ENCODE measurements around the gene TNXB. TPM values are rescaled to one million over a fixed set of nuclear protein-coding genes. Genes with fewer than 3 reads are reported as not detected.
"Not testable (repeated sequence)": the region's sequence is repeated elsewhere in the genome, so short reads cannot be mapped to it uniquely, and the experiment has no call there.

TNXB gene
- total RNA-seq, 1 experiment from 2014 or later: 3.6 TPM

- Histone ChIP-seq H3K4me3 (no peak overlapping the region), H3K27me3 (no peaks in the 10 kb centered on the region), H3K36me3 (no peaks in the 10 kb centered on the region), H3K9me3 (no peaks in the 10 kb centered on the region)
- DNase-seq: no peak
Observed at GRCh38 chr6:32083812-32084768, 25.0 kb downstream of the TNXB start.

DNA sequence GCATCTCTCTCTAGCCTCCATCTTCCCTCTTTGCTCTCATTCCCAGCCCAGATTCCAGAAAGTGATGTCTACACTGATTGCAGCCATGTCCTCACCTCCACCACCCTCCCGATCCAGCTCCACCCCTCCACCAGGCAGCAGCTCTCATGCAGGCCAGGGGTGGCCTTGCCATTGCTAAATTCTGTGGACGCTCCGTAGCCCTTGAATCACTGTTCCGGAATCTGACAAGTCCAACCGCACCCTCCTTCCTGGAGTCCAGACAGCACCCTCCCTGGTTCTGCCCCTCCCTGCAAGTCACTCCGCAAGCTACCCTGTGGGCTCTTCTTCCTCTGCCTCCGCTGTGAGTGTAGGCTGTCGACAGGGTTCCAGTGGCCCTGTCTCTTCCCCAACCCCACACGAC lies 26.2 kb downstream of the TNXB start:
- Histone ChIP-seq H3K4me3 (no peak overlapping the region), H3K9me3 (no peaks in the 10 kb centered on the region), H3K27me3 (no peaks in the 10 kb centered on the region), H3K36me3 (no peaks in the 10 kb centered on the region)
- peak; percentile 78 for DNase-seq

DNA sequence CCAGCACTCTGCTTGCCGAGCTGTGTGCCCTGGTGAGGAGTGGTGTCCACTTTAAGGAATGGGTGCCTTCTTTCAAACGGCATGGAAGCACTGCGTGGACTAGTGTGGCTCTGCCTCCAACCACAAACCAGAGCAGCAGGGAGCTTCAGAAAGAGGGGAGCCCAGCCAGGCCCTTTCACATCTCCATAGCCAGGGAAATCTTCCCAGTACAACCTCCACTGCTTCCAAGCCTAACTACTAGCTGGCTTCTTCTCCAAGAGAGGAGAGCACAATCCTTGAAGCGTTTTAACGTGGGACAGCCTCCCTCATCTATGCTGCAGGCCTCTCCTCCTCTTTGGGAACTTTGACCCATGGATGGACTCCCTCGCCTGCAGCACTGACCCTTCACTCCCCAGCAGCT lies 26.7 kb downstream of the TNXB start:
- no peaks in the 10 kb centered on the region for H3K27me3 ChIP-seq
- no peak overlapping the region for H3K4me3 ChIP-seq
- H3K36me3 ChIP-seq: no peaks in the 10 kb centered on the region
- no peak for DNase-seq
- no peaks in the 10 kb centered on the region for H3K9me3 ChIP-seq

- peak; percentile 93 for DNase-seq
- no peaks in the 10 kb centered on the region for H3K9me3 ChIP-seq
- H3K36me3 ChIP-seq: no peaks in the 10 kb centered on the region
- H3K4me3 ChIP-seq: no peak overlapping the region
- H3K27me3 ChIP-seq: no peaks in the 10 kb centered on the region
Observed at GRCh38 chr6:32081168-32081990, 27.8 kb downstream of the TNXB start.

DNA sequence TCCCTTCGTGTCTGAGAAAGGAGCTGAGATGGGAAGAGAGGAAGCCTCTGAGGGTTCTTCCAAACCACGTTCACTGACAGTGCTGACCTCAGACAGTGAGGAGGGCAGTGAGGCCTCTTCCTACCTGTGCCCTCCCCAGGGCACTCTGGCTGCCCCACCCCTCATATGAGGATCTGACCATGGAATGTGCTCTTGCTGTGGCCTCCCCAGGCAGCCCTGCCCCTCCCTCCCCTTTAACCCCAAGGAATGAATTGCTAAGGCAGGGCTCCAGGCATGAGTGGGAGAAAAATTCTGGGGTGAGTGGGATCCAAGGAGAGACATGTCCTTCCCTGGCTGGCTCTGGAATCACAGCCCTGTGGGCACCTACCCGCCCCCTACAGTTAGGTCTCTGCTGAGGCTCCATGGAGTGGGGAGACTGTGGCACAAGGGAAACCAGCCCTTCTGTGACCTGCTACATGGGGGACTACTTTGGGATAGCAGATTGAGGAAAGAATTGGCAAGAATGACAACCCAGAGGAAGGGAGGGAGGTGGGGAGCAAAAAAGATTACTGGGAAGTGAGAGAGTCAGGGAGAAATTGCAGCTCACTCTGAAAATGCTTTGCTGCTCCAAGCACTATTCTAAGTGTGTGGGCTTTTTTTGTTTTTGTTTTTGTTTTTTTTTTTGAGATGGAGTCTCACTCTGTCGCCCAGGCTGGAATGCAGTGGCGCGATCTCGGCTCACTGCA lies 29.4 kb downstream of the TNXB start:
- no peak overlapping the region for H3K4me3 ChIP-seq
- H3K9me3 ChIP-seq: no peaks in the 10 kb centered on the region
- DNase-seq: peak; percentile 23
- no peaks in the 10 kb centered on the region for H3K36me3 ChIP-seq
- H3K27me3 ChIP-seq: no peaks in the 10 kb centered on the region

DNA sequence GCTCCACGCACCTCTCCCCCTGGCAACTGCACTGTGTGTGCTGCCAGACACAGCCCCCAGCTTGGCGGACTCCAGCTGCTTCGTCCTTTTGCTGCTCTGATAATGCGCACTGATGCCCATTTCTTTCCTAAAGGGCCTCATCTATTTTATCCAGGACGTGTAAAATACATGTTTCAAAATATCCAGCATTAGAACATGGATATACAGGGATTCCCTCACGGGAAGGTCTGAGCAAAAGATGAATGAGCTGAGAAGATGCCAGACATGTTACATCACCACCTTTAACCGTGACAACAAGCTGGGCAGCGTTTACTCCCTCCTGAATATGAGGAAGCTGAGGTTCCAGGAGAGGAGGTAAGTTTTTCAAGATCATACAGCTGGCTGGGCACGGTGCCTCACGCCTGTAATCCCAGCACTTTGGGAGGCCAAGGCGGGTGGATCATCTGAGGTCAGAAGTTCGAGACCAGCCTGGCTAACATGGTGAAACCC lies 32.8 kb downstream of the TNXB start:
- Histone ChIP-seq H3K9me3 (no peaks in the 10 kb centered on the region), H3K27me3 (no peaks in the 10 kb centered on the region), H3K4me3 (no peak overlapping the region), H3K36me3 (no peaks in the 10 kb centered on the region)
- peak; percentile 81 for DNase-seq

- DNase-seq: no peak
- Histone ChIP-seq H3K27me3 (no peaks in the 10 kb centered on the region), H3K4me3 (no peak overlapping the region), H3K36me3 (no peaks in the 10 kb centered on the region), H3K9me3 (no peaks in the 10 kb centered on the region)
Observed at GRCh38 chr6:32075781-32076180, 33.4 kb downstream of the TNXB start.

DNA sequence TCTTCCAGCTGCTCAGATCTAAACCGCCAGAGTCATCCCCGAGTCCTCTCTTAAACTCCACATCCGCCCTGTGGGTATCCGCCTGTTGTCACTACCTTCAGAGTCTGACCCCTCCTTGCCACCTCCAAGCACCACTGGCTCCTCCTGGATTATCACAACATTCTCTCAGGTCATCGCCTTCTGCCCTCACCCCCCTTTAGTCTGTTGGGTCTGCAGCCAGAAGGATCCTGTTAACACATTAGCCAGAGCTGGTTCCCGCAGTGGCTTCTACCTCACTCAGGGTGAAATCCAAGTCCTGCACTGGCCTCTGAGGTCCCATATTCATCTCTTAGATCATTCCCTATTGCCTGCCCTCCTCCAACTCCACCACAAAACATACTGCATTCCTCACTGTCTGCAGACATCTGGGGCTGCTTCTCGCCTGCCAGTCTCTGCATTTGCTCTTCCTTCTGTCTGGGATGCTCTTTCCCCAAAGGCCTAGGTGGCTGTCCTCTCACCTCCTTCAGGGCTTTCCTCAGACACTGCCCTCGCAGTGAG lies 34.1 kb downstream of the TNXB start:
- Histone ChIP-seq H3K4me3 (no peak overlapping the region), H3K36me3 (no peaks in the 10 kb centered on the region), H3K27me3 (no peaks in the 10 kb centered on the region), H3K9me3 (no peaks in the 10 kb centered on the region)
- no peak for DNase-seq

DNA sequence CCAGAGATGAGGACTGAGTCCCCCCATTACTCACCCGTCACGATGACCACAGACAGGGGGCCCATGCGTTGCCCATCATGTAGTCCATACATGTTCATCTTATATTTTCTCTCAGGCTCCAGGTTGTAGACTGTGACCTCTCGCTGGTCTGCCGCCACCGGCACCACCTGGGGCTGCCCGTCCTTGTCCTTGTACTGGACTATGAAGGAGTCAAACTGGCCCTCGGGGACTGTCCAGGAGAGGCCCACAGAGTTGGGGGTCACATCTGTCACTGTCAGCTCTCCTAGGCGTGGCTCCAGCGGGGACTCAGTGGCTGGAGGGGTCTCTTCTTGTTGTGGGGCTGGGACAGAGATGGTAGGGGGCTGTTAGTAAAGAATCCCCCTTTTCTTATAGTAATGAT lies 35.5 kb downstream of the TNXB start:
- H3K4me3 ChIP-seq: no peak overlapping the region
- no peaks in the 10 kb centered on the region for H3K27me3 ChIP-seq
- H3K36me3 ChIP-seq: no peaks in the 10 kb centered on the region
- no peaks in the 10 kb centered on the region for H3K9me3 ChIP-seq
- no peak for DNase-seq

DNA sequence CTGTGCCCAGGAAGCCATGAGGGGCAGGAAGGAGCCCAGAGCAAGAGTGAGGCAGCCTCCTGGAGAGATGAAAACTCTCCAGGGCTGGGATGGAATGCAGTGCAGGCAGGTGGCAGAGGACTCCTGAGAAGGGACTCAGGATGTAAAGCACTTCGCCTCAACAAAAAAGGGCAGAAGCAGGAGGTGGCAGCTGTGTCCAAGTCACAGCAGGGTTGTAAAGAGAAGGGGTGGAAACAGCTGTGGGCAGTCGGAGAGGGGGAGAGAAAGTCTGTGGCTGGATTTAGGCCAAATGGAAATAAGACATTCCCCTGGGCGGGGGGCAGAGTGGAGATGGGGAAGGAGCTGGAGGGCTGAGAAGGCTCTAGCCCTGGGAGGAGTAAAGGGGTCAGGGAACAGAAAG lies 36.0 kb downstream of the TNXB start:
- H3K4me3 ChIP-seq: no peak overlapping the region
- H3K36me3 ChIP-seq: no peaks in the 10 kb centered on the region
- no peaks in the 10 kb centered on the region for H3K9me3 ChIP-seq
- no peaks in the 10 kb centered on the region for H3K27me3 ChIP-seq
- no peak for DNase-seq

GRCh38 chr6:32070814-32071543 lies 38.2 kb downstream of the TNXB start:
- Histone ChIP-seq H3K36me3 (no peaks in the 10 kb centered on the region), H3K27me3 (no peaks in the 10 kb centered on the region), H3K4me3 (no peak overlapping the region), H3K9me3 (no peaks in the 10 kb centered on the region)
- no peak for DNase-seq

DNA sequence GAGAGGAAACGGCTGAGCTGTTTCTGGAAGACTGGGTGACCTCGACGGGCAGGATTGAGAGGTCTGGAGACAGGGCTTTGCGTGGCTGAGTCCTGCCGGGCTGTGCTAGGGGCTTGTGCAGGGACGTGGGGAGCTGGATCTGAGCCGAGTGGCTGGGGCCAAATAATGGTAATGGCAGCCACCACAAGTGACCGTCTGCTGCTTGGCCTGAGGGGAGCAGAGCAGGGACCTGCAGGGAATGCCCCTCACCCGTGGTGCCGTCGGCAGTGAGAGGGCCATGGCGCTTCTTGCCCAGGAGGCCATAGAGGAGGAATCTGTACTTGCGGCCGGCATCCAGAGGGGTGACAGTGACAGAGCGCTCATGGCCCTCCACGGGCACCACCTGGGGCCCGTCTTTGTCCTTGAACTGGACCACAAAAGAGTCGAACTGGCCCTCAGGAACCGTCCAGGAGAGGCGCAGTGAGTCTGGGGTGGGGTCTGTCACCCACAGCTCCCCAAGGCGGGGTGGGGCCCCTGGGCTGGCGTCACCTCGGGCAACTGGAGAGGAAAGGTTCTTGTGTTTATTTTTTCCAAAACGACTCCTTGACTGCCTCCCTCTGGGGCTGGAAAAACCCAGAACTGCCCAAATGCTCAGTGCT lies 39.1 kb downstream of the TNXB start:
- no peak for DNase-seq
- Histone ChIP-seq H3K36me3 (no peaks in the 10 kb centered on the region), H3K4me3 (no peak overlapping the region), H3K27me3 (no peaks in the 10 kb centered on the region), H3K9me3 (no peaks in the 10 kb centered on the region)

GRCh38 chr6:32069460-32069859 lies 39.7 kb downstream of the TNXB start:
- Histone ChIP-seq H3K4me3 (no peak overlapping the region), H3K36me3 (no peaks in the 10 kb centered on the region), H3K27me3 (no peaks in the 10 kb centered on the region), H3K9me3 (no peaks in the 10 kb centered on the region)
- DNase-seq: no peak

DNA sequence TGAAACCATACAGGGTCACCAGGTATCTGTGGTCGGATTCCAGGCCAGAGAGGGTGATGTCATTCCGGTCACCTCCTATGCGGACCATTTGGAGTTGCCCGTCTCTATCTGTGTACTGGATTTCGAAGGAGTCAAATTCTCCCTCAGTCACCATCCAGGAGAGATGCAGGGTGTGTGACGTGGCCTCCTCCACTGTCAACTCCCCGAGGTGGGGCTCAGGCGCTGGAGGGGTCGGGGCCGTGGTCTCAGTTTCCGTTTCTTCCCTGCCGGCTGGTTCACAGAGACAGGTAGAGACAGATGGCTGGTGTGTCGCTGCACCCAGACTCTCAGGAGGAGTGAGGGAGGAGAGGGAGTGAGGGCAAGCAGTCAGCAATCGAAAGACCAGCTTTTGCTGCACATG lies 40.3 kb downstream of the TNXB start:
- DNase-seq: no peak
- no peaks in the 10 kb centered on the region for H3K27me3 ChIP-seq

GRCh38 chr6:32068315-32068714 lies 40.8 kb downstream of the TNXB start:
- H3K36me3 ChIP-seq, H3K27me3 ChIP-seq, DNase-seq, H3K4me3 ChIP-seq, H3K9me3 ChIP-seq: not testable (repeated sequence)

More for the DNA sequence above, 40.3 kb downstream of the TNXB start:
- no peak overlapping the region for H3K4me3 ChIP-seq
- no peaks in the 10 kb centered on the region for H3K9me3 ChIP-seq
- no peaks in the 10 kb centered on the region for H3K36me3 ChIP-seq

DNA sequence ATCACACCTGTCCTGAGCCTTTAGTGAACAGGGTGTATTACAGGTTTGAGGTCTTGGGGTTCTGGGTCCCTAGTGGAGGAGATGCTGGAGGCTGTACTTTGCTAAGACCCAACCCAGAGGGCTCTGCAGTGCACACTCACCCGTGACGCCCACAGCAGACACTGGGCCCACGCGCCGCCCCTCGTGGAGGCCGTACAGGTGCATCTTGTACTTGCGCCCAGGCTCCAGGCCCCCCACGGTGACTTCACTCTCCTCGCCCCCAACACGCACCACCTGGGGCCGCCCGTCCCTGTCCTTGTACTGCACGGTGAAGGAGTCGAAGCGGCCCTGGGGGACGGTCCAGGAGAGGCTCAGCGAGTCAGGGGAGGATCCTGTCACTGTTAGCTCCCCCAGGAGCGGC lies 41.6 kb downstream of the TNXB start:
- not testable (repeated sequence) for H3K36me3 ChIP-seq, H3K27me3 ChIP-seq, H3K9me3 ChIP-seq, DNase-seq, H3K4me3 ChIP-seq
